Effector memory CD8-positive, alpha-beta T cell (primary cell): ENCODE results near the gene CASR.

Source experiments
- ATAC-seq: fragments of 150-1000 bp; cut with Tn5 transposase; replicated peaks from 2 replicates; pipeline ENCODE4 v1.10.0; 2021; ENCODE audit warnings: mild to moderate bottlenecking, moderate library complexity
- DNase-seq, 3 experiments: peaks; one replicate each; pipeline ENCODE4 v3.0.0; 2021
- H3K27ac Mint-ChIP-seq, 2 donors: one replicate each; pipeline ENCODE4 v1.8.0; 2022; ENCODE audit warnings: mild to moderate bottlenecking in 2 of 2, mixed read lengths in 2 of 2, moderate library complexity in 2 of 2
- H3K27me3 Mint-ChIP-seq, 2 donors: one replicate each; pipeline ENCODE4 v1.8.0; 2022; ENCODE audit warnings: mixed read lengths in 2 of 2
- H3K36me3 Mint-ChIP-seq: one replicate; pipeline ENCODE4 v1.8.0; 2022; ENCODE audit warnings: mild to moderate bottlenecking, moderate library complexity, mixed read lengths; ENCODE audit not compliant: insufficient read depth
- H3K4me1 Mint-ChIP-seq, 2 donors: one replicate each; pipeline ENCODE4 v1.8.0; 2022; ENCODE audit warnings: low read depth in 2 of 2, mixed read lengths in 2 of 2
- H3K4me3 Mint-ChIP-seq, 2 donors: one replicate each; pipeline ENCODE4 v1.8.0; 2022; ENCODE audit warnings: mild to moderate bottlenecking in 2 of 2, mixed read lengths in 2 of 2, moderate library complexity in 2 of 2
- H3K9me3 Mint-ChIP-seq, 2 donors: one replicate each; pipeline ENCODE4 v1.8.0; 2022; ENCODE audit warnings: mixed read lengths in 2 of 2

The CASR gene

GRCh38 chr3:122230174-122230573, 46.7 kb downstream of the CASR start:
- no peaks in the 10 kb centered on the region for H3K9me3 Mint-ChIP-seq
- peaks cover 24 to 35% of the 10 kb centered on the region in 2 donors for H3K27me3 Mint-ChIP-seq
- no peak for ATAC-seq
- peaks cover 0 to 15% of the 10 kb centered on the region in 2 donors for H3K4me1 Mint-ChIP-seq
- no peaks in the 10 kb centered on the region for H3K36me3 Mint-ChIP-seq
- no peak overlapping the region for H3K27ac Mint-ChIP-seq
- DNase-seq: no peak
- H3K4me3 Mint-ChIP-seq: no peak overlapping the region

- Mint-ChIP-seq H3K27me3 (peaks cover 24 to 35% of the 10 kb centered on the region in 2 donors), H3K4me3 (no peak overlapping the region), H3K4me1 (peaks cover 0 to 15% of the 10 kb centered on the region in 2 donors), H3K9me3 (no peaks in the 10 kb centered on the region), H3K27ac (peak overlapping the region in 1 of 2 donors; percentile 9), H3K36me3 (no peaks in the 10 kb centered on the region)
- ATAC-seq (no peak), DNase-seq (no peak)
Measured at GRCh38 chr3:122231465-122232157, 48.1 kb downstream of the CASR start.

DNA sequence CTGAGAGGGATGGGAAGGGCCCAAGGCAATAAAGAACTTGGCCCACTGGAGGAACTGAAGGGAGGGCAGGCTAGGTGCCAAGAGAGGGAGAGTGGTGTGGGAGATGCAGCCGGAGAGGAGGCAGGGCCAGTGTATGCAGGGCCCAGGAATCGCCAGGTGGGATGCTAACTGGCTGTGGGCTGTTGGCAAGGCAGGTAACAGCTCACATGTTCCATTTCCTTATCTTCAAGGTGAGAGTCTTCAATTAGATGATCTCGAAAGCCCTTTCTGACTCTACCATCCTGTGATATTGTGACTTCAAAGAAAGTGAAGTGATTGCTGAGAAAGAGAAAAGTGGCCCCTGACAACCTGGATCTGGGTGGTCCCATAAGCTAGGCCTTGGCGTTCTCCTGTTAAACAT, 49.0 kb downstream of the CASR start:
- H3K4me3 Mint-ChIP-seq: no peak overlapping the region
- no peaks in the 10 kb centered on the region for H3K9me3 Mint-ChIP-seq
- H3K36me3 Mint-ChIP-seq: no peaks in the 10 kb centered on the region
- DNase-seq: no peak
- H3K27me3 Mint-ChIP-seq: peaks cover 24 to 37% of the 10 kb centered on the region in 2 donors
- H3K27ac Mint-ChIP-seq: peak overlapping the region in 1 of 2 donors; percentile 9
- peaks cover 0 to 15% of the 10 kb centered on the region in 2 donors for H3K4me1 Mint-ChIP-seq
- no peak for ATAC-seq

DNA sequence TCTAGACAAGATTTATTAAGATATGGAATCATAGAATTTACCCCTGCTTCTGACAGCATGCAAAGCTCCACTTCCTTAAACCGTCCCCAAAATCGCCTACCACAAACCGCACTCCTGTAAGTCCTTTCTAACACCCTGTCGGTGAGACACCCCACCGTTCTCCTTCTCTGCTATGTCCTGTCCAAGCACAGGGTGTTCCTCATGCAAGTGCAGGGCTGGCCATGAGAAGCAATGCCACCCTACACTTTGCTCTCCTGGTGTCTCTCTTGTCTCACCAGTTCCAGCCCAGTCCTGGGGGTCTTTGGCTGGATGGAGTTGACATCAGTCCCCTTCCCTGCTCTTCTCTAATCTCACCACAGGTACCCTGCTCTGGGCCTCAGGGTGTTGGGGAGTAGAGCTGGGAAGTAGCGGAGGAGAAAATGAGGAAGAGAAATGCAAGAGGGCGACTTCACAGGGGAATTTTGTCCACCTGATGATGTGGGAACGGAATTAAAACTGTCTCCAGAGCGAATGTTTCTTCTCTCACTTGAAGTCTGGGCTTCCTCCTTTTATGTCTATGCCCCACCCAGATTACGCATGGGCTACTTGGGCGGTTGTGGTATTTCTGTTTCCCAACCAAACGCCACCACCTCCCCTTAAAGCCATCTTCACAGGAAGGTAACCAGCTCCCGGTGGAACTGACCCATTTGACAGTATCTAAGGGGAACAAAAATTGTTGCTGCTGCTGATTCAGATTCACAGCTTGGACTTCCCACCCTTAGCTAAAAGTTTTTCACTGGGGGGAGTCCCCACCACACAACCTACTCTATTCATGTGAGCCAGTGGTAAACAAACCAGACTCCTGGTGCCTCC, 49.9 kb downstream of the CASR start:
- H3K27ac Mint-ChIP-seq: peak overlapping the region in 1 of 2 donors; percentile 1
- no peaks in the 10 kb centered on the region for H3K36me3 Mint-ChIP-seq
- ATAC-seq (peak; percentile 66), DNase-seq (no peak)
- peak overlapping the region in 1 of 2 donors; percentile 7 for H3K4me3 Mint-ChIP-seq
- H3K9me3 Mint-ChIP-seq: no peaks in the 10 kb centered on the region
- H3K4me1 Mint-ChIP-seq: peaks cover 0 to 15% of the 10 kb centered on the region in 2 donors
- peaks cover 33 to 46% of the 10 kb centered on the region in 2 donors for H3K27me3 Mint-ChIP-seq

DNA sequence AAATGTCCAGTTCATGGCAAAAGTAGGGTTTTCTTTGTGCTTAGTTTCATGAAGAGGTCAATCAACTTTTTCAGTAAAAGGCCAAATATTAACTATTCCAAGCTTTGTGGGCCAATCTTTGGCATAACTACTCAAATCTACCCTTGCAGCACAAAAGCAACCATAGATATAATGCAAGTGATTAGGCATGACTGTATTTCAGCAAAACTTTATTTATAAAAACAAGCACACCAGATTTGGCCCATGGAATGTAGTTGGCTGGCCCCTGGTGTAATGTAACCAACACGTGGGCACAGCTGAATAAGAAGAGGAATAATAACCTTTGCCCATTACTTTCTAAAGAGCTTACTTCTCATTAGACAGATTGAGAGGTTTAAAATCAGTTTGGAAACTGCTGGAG, 50.6 kb downstream of the CASR start:
- Mint-ChIP-seq H3K4me1 (peaks cover 0 to 15% of the 10 kb centered on the region in 2 donors), H3K36me3 (no peaks in the 10 kb centered on the region), H3K27me3 (peaks cover 35 to 47% of the 10 kb centered on the region in 2 donors), H3K9me3 (no peaks in the 10 kb centered on the region), H3K27ac (no peak overlapping the region), H3K4me3 (no peak overlapping the region)
- no peak for DNase-seq
- ATAC-seq: no peak

DNA sequence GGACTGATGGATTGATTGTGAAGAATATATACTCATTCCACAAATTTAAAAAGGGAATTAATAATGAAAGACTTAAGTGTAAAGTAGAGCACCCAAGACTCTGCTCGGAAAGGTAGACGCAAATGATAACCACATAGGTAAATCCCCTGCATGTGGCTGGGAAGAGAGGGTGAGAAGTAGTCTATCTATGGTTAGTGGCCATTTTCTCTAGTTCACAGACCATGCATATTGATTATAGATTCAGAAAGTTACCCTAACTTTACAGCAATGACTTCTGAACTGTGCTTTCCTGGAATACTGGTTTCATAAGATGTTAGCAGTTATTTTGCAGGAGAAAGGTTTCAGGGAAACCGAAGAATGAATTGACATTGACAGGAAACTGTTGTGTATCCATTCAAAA, 51.7 kb downstream of the CASR start:
- Mint-ChIP-seq H3K27me3 (peaks cover 43 to 55% of the 10 kb centered on the region in 2 donors), H3K4me3 (no peak overlapping the region), H3K36me3 (no peaks in the 10 kb centered on the region), H3K9me3 (no peaks in the 10 kb centered on the region), H3K4me1 (peaks cover 0 to 15% of the 10 kb centered on the region in 2 donors), H3K27ac (no peak overlapping the region)
- DNase-seq (no peak), ATAC-seq (peak; percentile 61)

DNA sequence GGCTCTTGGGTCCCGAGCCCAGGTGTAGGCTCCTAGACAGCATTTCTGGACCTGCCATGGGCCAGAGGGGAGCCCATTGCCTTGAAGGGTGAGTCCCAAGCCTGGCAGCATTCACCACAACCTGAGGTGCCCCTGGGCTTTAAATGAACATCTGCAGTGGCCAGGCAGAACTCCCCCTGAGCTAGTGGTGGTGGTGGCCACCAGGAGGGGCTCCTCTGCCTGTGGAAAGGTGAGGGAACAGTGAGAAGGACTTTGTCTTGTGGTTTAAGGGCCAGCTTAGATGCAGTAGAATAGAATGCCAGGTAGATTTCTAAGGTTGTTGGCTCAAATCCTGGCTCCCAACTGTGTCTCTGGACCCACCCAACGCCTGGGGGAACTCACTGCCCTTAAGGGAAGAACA, 55.6 kb downstream of the CASR start:
- ATAC-seq (no peak), DNase-seq (no peak)
- Mint-ChIP-seq H3K4me3 (no peak overlapping the region), H3K27me3 (peaks cover 30 to 66% of the 10 kb centered on the region in 2 donors), H3K27ac (no peak overlapping the region), H3K4me1 (peaks cover 0 to 6% of the 10 kb centered on the region in 2 donors), H3K36me3 (no peaks in the 10 kb centered on the region), H3K9me3 (no peaks in the 10 kb centered on the region)

DNA sequence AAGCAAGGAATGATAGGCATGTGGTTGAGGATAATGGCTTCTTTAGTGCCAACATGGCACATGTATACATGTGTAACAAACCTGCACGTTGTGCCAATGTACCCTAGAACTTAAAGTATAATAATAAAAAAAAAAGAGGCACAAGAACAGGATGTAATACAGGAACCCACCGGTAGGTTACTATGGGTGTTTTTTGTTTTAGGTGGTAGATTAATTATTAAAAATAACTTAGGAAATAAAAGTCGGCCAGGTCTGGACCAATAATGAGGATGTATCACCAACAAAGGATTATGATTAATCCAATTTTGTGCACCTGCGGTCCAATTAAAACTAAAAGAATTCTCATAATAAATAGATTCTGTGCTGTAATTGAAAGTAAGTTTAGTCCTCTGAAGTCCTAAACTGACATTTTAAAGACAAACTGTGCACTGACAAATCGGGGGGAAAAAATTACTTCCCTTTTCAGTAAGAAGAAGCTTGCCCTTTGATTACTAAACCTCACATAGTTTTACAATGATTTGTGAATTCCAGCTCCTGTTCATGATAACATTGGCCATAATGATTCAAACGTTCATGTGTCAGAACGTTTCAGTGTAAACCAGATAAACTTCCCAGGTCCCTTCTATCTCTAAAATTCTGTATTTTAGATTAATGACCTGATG, 62.2 kb downstream of the CASR start:
- Mint-ChIP-seq H3K9me3 (no peaks in the 10 kb centered on the region), H3K4me1 (peaks cover 3% of the 10 kb centered on the region in 2 donors), H3K27ac (peak overlapping the region in 1 of 2 donors; percentile 42), H3K36me3 (no peaks in the 10 kb centered on the region), H3K27me3 (peaks cover 11 to 38% of the 10 kb centered on the region in 2 donors), H3K4me3 (peak overlapping the region; percentile 59 to 65)
- DNase-seq (no peak), ATAC-seq (peak; percentile 47)

DNA sequence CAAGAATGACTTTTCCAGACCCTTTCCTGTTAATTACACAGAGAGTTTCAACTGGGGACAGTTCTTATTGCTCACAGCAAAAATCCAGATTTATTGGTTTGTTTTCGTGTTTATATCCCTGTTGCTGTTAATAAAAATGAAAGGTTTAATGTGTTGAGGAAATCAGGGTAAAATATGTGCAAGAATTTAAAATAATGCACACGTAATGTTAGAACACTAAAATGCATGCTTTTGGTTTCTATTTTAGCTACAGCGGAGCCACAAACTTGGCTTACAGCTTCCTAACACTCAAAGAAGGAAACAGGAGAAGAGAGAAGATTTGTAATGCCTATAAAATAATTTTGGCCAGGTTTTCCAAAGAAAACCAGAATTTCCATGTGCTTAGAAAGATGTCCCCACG, 62.7 kb downstream of the CASR start:
- peak; percentile 37 for ATAC-seq

GRCh38 chr3:122247087-122247824, 63.8 kb downstream of the CASR start:
- no peak for DNase-seq
- Mint-ChIP-seq H3K27ac (no peak overlapping the region), H3K4me3 (no peak overlapping the region), H3K9me3 (no peaks in the 10 kb centered on the region), H3K4me1 (peaks cover 3% of the 10 kb centered on the region in 2 donors), H3K27me3 (peaks cover 11 to 22% of the 10 kb centered on the region in 2 donors), H3K36me3 (no peaks in the 10 kb centered on the region)
- ATAC-seq: no peak

More for the DNA sequence above, 62.7 kb downstream of the CASR start:
- Mint-ChIP-seq H3K9me3 (no peaks in the 10 kb centered on the region), H3K4me1 (peaks cover 3% of the 10 kb centered on the region in 2 donors), H3K4me3 (peak overlapping the region; percentile 59 to 65), H3K27me3 (peaks cover 11 to 32% of the 10 kb centered on the region in 2 donors), H3K36me3 (no peaks in the 10 kb centered on the region), H3K27ac (peak overlapping the region in 1 of 2 donors; percentile 42)
- no peak for DNase-seq

GRCh38 chr3:122247825-122248185, 64.3 kb downstream of the CASR start:
- Mint-ChIP-seq H3K4me3 (no peak overlapping the region), H3K4me1 (peaks cover 3% of the 10 kb centered on the region in 2 donors), H3K9me3 (no peaks in the 10 kb centered on the region), H3K36me3 (no peaks in the 10 kb centered on the region), H3K27me3 (peaks cover 10 to 16% of the 10 kb centered on the region in 2 donors), H3K27ac (no peak overlapping the region)
- DNase-seq (no peak), ATAC-seq (no peak)

- Mint-ChIP-seq H3K9me3 (no peaks in the 10 kb centered on the region), H3K36me3 (no peaks in the 10 kb centered on the region), H3K27me3 (peaks cover 0 to 6% of the 10 kb centered on the region in 2 donors), H3K27ac (no peak overlapping the region), H3K4me3 (no peak overlapping the region), H3K4me1 (peaks cover 0 to 2% of the 10 kb centered on the region in 2 donors)
- no peak for ATAC-seq
- no peak for DNase-seq
Measured at GRCh38 chr3:122251428-122251827, 68.0 kb downstream of the CASR start.

DNA sequence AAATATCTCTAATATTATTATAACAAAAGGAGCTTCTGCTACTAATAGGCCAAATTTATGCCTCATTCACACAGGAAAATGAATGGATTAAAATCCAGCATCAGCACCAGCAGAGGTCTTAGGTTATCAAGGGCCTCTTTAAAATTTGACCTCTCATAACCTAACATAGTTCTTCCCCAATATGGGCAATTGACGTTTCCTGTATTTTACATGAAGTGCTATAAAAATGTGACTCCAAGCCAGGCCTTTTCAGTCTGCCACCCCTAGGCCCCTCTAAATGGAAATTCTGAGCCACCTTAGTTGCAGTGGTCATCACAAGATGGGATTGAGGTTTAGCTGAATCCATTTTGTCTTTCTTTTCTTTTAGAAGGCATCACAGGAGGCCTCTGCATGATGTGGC, 70.1 kb downstream of the CASR start:
- H3K4me1 Mint-ChIP-seq: peaks cover 0 to 2% of the 10 kb centered on the region in 2 donors
- ATAC-seq (no peak), DNase-seq (no peak)
- H3K4me3 Mint-ChIP-seq: no peak overlapping the region
- H3K27me3 Mint-ChIP-seq: no peaks in the 10 kb centered on the region
- no peak overlapping the region for H3K27ac Mint-ChIP-seq
- no peaks in the 10 kb centered on the region for H3K36me3 Mint-ChIP-seq
- H3K9me3 Mint-ChIP-seq: no peaks in the 10 kb centered on the region
